Fibroblast of lung (primary cell): ENCODE data around the gene UBE2S.

ENCODE experiments used
- CTCF ChIP-seq, 2 donors: IDR thresholded peaks in 1 of 2; conservative IDR thresholded peaks in 1 of 2; 1 replicate in 1 of 2; 2 replicates in 1 of 2; pipeline ENCODE4 v1.5.1; 2011 to 2012; ENCODE audit warnings: low read length in 2 of 2, control low read depth in 1 of 2, inconsistent platforms in 1 of 2, low read depth in 1 of 2, mild to moderate bottlenecking in 1 of 2
- EZH2 ChIP-seq: IDR thresholded peaks from 2 replicates; pipeline ENCODE4 v1.5.1; 2012; ENCODE audit warnings: low read length, control low read depth, mild to moderate bottlenecking; ENCODE audit errors: missing control alignments

GRCh38 chr19:55441319-55441691 lies 33.7 kb upstream of the UBE2S start:
- TF ChIP-seq CTCF (conservative IDR thresholded peaks at IDR 0.05 in 1 of 2, IDR thresholded peaks at IDR 0.05 in 1 of 2; ENCODE audit: low read depth in 1 of 2, low read length in 2 of 2), result no peak
- TF ChIP-seq EZH2, result no peak
